GM12878 (cell line): ENCODE data around the gene WASF2. TPM values are rescaled to one million over a fixed set of nuclear protein-coding genes. Genes with fewer than 3 reads are reported as not detected.

ENCODE experiments used
- EZH2 ChIP-seq: IDR thresholded peaks from 2 replicates; pipeline ENCODE4 v1.6.1; 2012; ENCODE audit warnings: low read depth, mild to moderate bottlenecking, control low read depth, inconsistent platforms, low read length, borderline replicate concordance; ENCODE audit not compliant: control insufficient read depth
- FOS ChIP-seq: IDR thresholded peaks from 3 replicates; pipeline ENCODE4 v1.6.1; 2011; ENCODE audit warnings: borderline replicate concordance; ENCODE audit not compliant: insufficient read length; ENCODE audit errors: extremely low read depth
- GATAD2B ChIP-seq: fragments of 450-650 bp; conservative IDR thresholded peaks from 2 replicates; pipeline ENCODE4 v1.6.1; 2017; ENCODE audit warnings: low read depth, mild to moderate bottlenecking, moderate library complexity
- POU2F2 ChIP-seq: IDR thresholded peaks from 3 replicates; pipeline ENCODE4 v1.6.1; 2011; ENCODE audit warnings: low read depth, mild to moderate bottlenecking, low read length, borderline replicate concordance
- RAD21 ChIP-seq: IDR thresholded peaks from 2 replicates; pipeline ENCODE4 v1.6.1; 2011; ENCODE audit warnings: mild to moderate bottlenecking, low read depth, low read length, moderate library complexity; ENCODE audit not compliant: insufficient read depth
- SMAD5 ChIP-seq: IDR thresholded peaks from 2 replicates; pipeline ENCODE4 v1.6.1; 2016; ENCODE audit warnings: antibody characterized with exemption, low read depth
- ZNF384 ChIP-seq: IDR thresholded peaks from 2 replicates; pipeline ENCODE4 v1.6.1; 2012; ENCODE audit warnings: low read depth, mild to moderate bottlenecking, low read length, improper control_type of control experiment, borderline replicate concordance
- polyA plus RNA-seq, 11 experiments: library from polyadenylated mRNA; depleted of rRNA in 4 of 11; unstranded in 6 of 11; stranded (reverse) in 5 of 11; fragments of >200 nt; fragmentation: Nextera tagmentation in 4 of 11; fragmentation: Illumina TruSeq in 1 of 11; extraction: Ambion mirVana in 4 of 11; extraction: Trizol in 1 of 11; gene quantifications; 1 replicate in 1 of 11; 2 replicates in 10 of 11; pipeline versions ENCODE4 v1.2.1 to v1.2.3, GENCODE V29; 2011 to 2016; ENCODE audit warnings: inconsistent platforms in 2 of 11, missing spikeins in 2 of 11, low read depth in 1 of 11
- total RNA-seq, 4 experiments: library from RNA; depleted of rRNA in 3 of 4; stranded (reverse); fragments of >200 nt in 3 of 4; fragmentation: Illumina TruSeq in 1 of 4; extraction: Trizol in 1 of 4; gene quantifications; 2 replicates each; pipeline versions ENCODE4 v1.2.1 to v1.2.3, GENCODE V29; 2013 to 2021
- TF ChIP-seq, protein P1 (sequence below): fragments of 450-650 bp; IDR thresholded peaks from 2 replicates; pipeline ENCODE4 v1.6.1; 2016; ENCODE audit warnings: mild to moderate bottlenecking, moderate library complexity, borderline replicate concordance

WASF2 gene
- total and polyA plus RNA-seq, 10 of the 15 experiments (the other 5 are each of a cell fraction or from before 2014, with no cell fraction given), result 7.0 to 111 (median 37.1) TPM

DNA sequence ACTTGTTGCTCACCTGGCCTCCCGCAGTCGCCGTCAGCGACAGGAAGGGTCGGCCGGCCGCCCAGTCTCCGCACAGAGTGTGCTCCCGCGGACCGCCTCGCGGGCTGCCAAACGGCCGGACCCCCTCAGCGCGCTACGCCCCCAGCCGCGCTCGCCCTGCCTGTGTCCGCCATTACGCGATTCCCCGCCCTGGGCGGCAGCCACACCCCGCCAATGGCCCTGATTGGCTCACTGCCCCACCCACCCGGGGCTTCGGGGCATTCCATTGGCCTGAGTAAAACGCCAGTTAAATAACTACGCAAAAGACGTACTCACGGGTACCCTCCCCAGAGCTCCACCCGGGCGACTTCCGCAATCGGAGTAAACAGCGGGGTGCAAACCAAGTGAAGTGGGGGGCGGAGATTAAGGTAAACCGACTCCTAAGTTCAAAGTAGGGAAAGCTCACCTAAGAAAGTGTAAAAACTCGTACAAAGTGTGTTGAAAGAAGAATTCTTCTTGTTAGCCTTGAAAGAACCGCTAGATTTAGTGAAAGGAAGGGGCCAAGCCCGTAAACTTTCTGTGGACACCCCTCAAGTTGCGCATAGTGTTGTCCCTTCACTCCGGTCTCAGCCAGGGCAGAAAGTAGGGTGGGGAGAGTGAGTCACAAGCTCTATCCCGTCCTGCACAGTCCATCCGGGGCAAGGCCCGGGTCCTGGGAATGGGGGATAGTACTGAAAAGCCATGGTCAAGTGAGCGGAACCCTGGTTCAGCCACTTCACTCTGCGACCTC lies at the start of gene WASF2 (continued):
- TF ChIP-seq EZH2 (no peak), GATAD2B (peak; percentile 69), POU2F2 (peak; percentile 66; the same call in 1 of the 3 replicates), RAD21 (no peak), FOS (peak; percentile 83), SMAD5 (no peak), ZNF384 (no peak)
- TF ChIP-seq, protein P1, sequence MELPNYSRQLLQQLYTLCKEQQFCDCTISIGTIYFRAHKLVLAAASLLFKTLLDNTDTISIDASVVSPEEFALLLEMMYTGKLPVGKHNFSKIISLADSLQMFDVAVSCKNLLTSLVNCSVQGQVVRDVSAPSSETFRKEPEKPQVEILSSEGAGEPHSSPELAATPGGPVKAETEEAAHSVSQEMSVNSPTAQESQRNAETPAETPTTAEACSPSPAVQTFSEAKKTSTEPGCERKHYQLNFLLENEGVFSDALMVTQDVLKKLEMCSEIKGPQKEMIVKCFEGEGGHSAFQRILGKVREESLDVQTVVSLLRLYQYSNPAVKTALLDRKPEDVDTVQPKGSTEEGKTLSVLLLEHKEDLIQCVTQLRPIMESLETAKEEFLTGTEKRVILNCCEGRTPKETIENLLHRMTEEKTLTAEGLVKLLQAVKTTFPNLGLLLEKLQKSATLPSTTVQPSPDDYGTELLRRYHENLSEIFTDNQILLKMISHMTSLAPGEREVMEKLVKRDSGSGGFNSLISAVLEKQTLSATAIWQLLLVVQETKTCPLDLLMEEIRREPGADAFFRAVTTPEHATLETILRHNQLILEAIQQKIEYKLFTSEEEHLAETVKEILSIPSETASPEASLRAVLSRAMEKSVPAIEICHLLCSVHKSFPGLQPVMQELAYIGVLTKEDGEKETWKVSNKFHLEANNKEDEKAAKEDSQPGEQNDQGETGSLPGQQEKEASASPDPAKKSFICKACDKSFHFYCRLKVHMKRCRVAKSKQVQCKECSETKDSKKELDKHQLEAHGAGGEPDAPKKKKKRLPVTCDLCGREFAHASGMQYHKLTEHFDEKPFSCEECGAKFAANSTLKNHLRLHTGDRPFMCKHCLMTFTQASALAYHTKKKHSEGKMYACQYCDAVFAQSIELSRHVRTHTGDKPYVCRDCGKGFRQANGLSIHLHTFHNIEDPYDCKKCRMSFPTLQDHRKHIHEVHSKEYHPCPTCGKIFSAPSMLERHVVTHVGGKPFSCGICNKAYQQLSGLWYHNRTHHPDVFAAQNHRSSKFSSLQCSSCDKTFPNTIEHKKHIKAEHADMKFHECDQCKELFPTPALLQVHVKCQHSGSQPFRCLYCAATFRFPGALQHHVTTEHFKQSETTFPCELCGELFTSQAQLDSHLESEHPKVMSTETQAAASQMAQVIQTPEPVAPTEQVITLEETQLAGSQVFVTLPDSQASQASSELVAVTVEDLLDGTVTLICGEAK, result peak; percentile 69; the same call in 1 of the 2 replicates
